ENCODE results near the gene MLYCD.

Gene MLYCD

GRCh38 chr16:83931556-83931955 lies 32.6 kb downstream of the MLYCD start:
- Histone ChIP-seq H3K36me3 (ENCODE audit: control insufficient read depth in 2 of 2, insufficient read depth in 2 of 2, low read length in 2 of 2) (no peaks in the 10 kb centered on the region), H3K4me1 (ENCODE audit: control insufficient read depth in 2 of 2, insufficient read depth in 2 of 2, low read length in 2 of 2) (no peaks in the 10 kb centered on the region), H3K4me3 (ENCODE audit: low read length in 2 of 2) (no peak overlapping the region), H3K27me3 (ENCODE audit: control insufficient read depth in 2 of 2, insufficient read depth in 2 of 2, low read length in 2 of 2) (no peaks in the 10 kb centered on the region), H3K9ac (ENCODE audit: low read depth in 1 of 2, low read length in 2 of 2) (no peak overlapping the region), H3K9me3 (ENCODE audit: control insufficient read depth in 2 of 2, low read length in 2 of 2) (no peaks in the 10 kb centered on the region), H3K27ac (ENCODE audit: low read depth in 2 of 2, low read length in 2 of 2) (no peak overlapping the region)

DNA sequence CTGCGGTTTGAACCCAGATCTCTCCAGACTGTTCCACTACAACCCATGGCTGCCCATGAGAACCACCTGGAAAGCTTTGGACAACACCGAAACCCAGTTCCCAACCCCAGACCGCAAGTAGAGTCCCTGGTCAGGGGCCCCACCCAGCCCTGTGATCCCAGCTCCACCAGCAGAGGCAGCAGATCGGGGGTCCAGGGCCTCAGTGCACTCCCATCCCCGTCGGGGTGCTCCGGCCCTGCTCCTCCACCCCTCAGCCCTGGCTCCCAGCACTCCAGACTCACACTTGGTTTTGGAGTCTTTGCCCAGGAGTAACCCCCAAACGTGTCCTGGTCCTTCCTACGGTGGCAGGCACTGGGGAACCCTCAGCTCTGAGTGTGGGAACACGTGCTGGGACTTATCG lies 33.4 kb downstream of the MLYCD start:
- Histone ChIP-seq H3K4me3 (ENCODE audit: low read length in 2 of 2) (no peak overlapping the region), H3K27ac (ENCODE audit: low read depth in 2 of 2, low read length in 2 of 2) (no peak overlapping the region), H3K27me3 (ENCODE audit: control insufficient read depth in 2 of 2, insufficient read depth in 2 of 2, low read length in 2 of 2) (no peaks in the 10 kb centered on the region), H3K9me3 (ENCODE audit: control insufficient read depth in 2 of 2, low read length in 2 of 2) (no peaks in the 10 kb centered on the region), H3K36me3 (ENCODE audit: control insufficient read depth in 2 of 2, insufficient read depth in 2 of 2, low read length in 2 of 2) (no peaks in the 10 kb centered on the region), H3K9ac (ENCODE audit: low read depth in 1 of 2, low read length in 2 of 2) (no peak overlapping the region), H3K4me1 (ENCODE audit: control insufficient read depth in 2 of 2, insufficient read depth in 2 of 2, low read length in 2 of 2) (no peaks in the 10 kb centered on the region)

DNA sequence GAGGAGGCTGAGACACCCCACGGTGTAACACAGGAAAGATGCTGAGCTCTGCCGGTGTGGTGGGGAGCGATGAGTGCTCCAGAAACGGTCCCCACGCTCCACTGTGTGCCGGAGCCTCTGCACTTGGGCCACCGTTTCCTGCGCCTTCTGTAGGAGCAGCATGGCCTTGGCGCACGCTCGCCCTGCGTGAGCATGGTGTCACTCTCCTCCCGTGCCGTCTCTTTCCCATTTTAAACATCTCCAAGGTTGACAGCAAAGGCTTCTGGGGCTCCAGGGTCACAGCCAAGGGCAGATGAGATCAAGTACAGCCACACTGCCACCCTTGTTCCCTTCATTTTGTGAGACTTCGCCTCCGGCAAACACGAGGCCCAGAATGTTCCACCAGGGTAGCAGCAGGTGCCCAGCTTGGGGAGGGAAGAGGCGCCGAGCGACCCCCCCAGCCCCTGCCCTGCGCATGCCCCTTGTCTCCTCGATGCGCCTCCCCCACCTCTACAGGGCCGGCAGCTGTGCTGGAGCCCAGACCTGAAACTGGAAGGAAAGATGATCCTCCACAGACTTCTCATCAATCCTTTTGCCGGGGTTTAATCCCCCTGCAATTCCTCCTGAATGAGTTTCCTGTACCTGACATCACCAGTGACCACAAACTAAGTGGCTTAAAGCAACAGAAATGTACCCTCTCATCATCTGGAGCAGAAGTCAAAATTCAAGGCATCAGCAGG lies 34.2 kb downstream of the MLYCD start:
- Histone ChIP-seq H3K27me3 (ENCODE audit: control insufficient read depth in 2 of 2, insufficient read depth in 2 of 2, low read length in 2 of 2) (no peaks in the 10 kb centered on the region), H3K4me3 (ENCODE audit: low read length in 2 of 2) (no peak overlapping the region), H3K36me3 (ENCODE audit: control insufficient read depth in 2 of 2, insufficient read depth in 2 of 2, low read length in 2 of 2) (no peaks in the 10 kb centered on the region), H3K4me1 (ENCODE audit: control insufficient read depth in 2 of 2, insufficient read depth in 2 of 2, low read length in 2 of 2) (no peaks in the 10 kb centered on the region), H3K9me3 (ENCODE audit: control insufficient read depth in 2 of 2, low read length in 2 of 2) (no peaks in the 10 kb centered on the region), H3K9ac (ENCODE audit: low read depth in 1 of 2, low read length in 2 of 2) (no peak overlapping the region), H3K27ac (ENCODE audit: low read depth in 2 of 2, low read length in 2 of 2) (no peak overlapping the region)

- H3K9me3 ChIP-seq (ENCODE audit: control insufficient read depth in 2 of 2, low read length in 2 of 2) = no peaks in the 10 kb centered on the region
Observed at GRCh38 chr16:83933885-83934683, 35.2 kb downstream of the MLYCD start.

GRCh38 chr16:83934684-83934977 lies 35.7 kb downstream of the MLYCD start:
- H3K36me3 ChIP-seq (ENCODE audit: control insufficient read depth in 2 of 2, insufficient read depth in 2 of 2, low read length in 2 of 2) = no peaks in the 10 kb centered on the region
- H3K4me1 ChIP-seq (ENCODE audit: control insufficient read depth in 2 of 2, insufficient read depth in 2 of 2, low read length in 2 of 2) = no peaks in the 10 kb centered on the region
- H3K9ac ChIP-seq (ENCODE audit: low read depth in 1 of 2, low read length in 2 of 2) = no peak overlapping the region

More at GRCh38 chr16:83933885-83934683, 35.2 kb downstream of the MLYCD start:
- no peak overlapping the region for H3K4me3 ChIP-seq (ENCODE audit: low read length in 2 of 2)
- no peaks in the 10 kb centered on the region for H3K4me1 ChIP-seq (ENCODE audit: control insufficient read depth in 2 of 2, insufficient read depth in 2 of 2, low read length in 2 of 2)
- H3K27ac ChIP-seq (ENCODE audit: low read depth in 2 of 2, low read length in 2 of 2) = no peak overlapping the region
- no peaks in the 10 kb centered on the region for H3K27me3 ChIP-seq (ENCODE audit: control insufficient read depth in 2 of 2, insufficient read depth in 2 of 2, low read length in 2 of 2)
- no peak overlapping the region for H3K9ac ChIP-seq (ENCODE audit: low read depth in 1 of 2, low read length in 2 of 2)
- no peaks in the 10 kb centered on the region for H3K36me3 ChIP-seq (ENCODE audit: control insufficient read depth in 2 of 2, insufficient read depth in 2 of 2, low read length in 2 of 2)

GRCh38 chr16:83935005-83935857 lies 36.3 kb downstream of the MLYCD start:
- Histone ChIP-seq H3K4me1 (ENCODE audit: control insufficient read depth in 2 of 2, insufficient read depth in 2 of 2, low read length in 2 of 2) (no peaks in the 10 kb centered on the region), H3K4me3 (ENCODE audit: low read length in 2 of 2) (no peak overlapping the region), H3K27ac (ENCODE audit: low read depth in 2 of 2, low read length in 2 of 2) (no peak overlapping the region), H3K9ac (ENCODE audit: low read depth in 1 of 2, low read length in 2 of 2) (no peak overlapping the region), H3K9me3 (ENCODE audit: control insufficient read depth in 2 of 2, low read length in 2 of 2) (no peaks in the 10 kb centered on the region), H3K27me3 (ENCODE audit: control insufficient read depth in 2 of 2, insufficient read depth in 2 of 2, low read length in 2 of 2) (no peaks in the 10 kb centered on the region), H3K36me3 (ENCODE audit: control insufficient read depth in 2 of 2, insufficient read depth in 2 of 2, low read length in 2 of 2) (no peaks in the 10 kb centered on the region)

More at GRCh38 chr16:83934684-83934977, 35.7 kb downstream of the MLYCD start:
- H3K9me3 ChIP-seq (ENCODE audit: control insufficient read depth in 2 of 2, low read length in 2 of 2) = no peaks in the 10 kb centered on the region
- H3K27me3 ChIP-seq (ENCODE audit: control insufficient read depth in 2 of 2, insufficient read depth in 2 of 2, low read length in 2 of 2) = no peaks in the 10 kb centered on the region
- H3K4me3 ChIP-seq (ENCODE audit: low read length in 2 of 2) = no peak overlapping the region
- H3K27ac ChIP-seq (ENCODE audit: low read depth in 2 of 2, low read length in 2 of 2) = no peak overlapping the region

DNA sequence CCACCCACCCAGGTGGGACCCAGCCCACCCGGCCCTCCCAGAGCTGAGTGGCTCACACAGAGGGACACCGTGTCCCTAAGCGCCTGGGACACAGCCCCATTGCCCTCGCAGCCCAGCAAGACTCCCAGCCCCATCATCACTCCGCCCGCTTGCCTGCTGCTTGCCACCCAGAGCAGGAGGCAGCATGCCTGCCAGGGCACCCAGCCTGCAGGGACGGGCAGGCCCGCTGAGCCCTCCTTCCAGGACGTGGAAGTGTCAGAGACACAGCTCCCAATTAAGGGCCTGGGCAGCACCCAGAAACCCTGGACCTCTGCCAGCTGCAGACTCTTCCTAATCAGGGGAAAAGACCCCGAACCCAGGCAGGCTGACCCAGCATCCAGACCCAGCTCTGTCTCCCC lies 36.9 kb downstream of the MLYCD start:
- Histone ChIP-seq H3K4me3 (ENCODE audit: low read length in 2 of 2) (no peak overlapping the region), H3K4me1 (ENCODE audit: control insufficient read depth in 2 of 2, insufficient read depth in 2 of 2, low read length in 2 of 2) (no peaks in the 10 kb centered on the region), H3K36me3 (ENCODE audit: control insufficient read depth in 2 of 2, insufficient read depth in 2 of 2, low read length in 2 of 2) (no peaks in the 10 kb centered on the region)

GRCh38 chr16:83936581-83937165 lies 37.8 kb downstream of the MLYCD start:
- no peaks in the 10 kb centered on the region for H3K36me3 ChIP-seq (ENCODE audit: control insufficient read depth in 2 of 2, insufficient read depth in 2 of 2, low read length in 2 of 2)
- no peak overlapping the region for H3K9ac ChIP-seq (ENCODE audit: low read depth in 1 of 2, low read length in 2 of 2)

More for the DNA sequence above, 36.9 kb downstream of the MLYCD start:
- Histone ChIP-seq H3K9ac (ENCODE audit: low read depth in 1 of 2, low read length in 2 of 2) (no peak overlapping the region), H3K27me3 (ENCODE audit: control insufficient read depth in 2 of 2, insufficient read depth in 2 of 2, low read length in 2 of 2) (no peaks in the 10 kb centered on the region), H3K9me3 (ENCODE audit: control insufficient read depth in 2 of 2, low read length in 2 of 2) (no peaks in the 10 kb centered on the region), H3K27ac (ENCODE audit: low read depth in 2 of 2, low read length in 2 of 2) (no peak overlapping the region)

GRCh38 chr16:83937267-83937666 lies 38.4 kb downstream of the MLYCD start:
- no peaks in the 10 kb centered on the region for H3K4me1 ChIP-seq (ENCODE audit: control insufficient read depth in 2 of 2, insufficient read depth in 2 of 2, low read length in 2 of 2)
- no peaks in the 10 kb centered on the region for H3K36me3 ChIP-seq (ENCODE audit: control insufficient read depth in 2 of 2, insufficient read depth in 2 of 2, low read length in 2 of 2)
- H3K27ac ChIP-seq (ENCODE audit: low read depth in 2 of 2, low read length in 2 of 2) = no peak overlapping the region
- no peak overlapping the region for H3K4me3 ChIP-seq (ENCODE audit: low read length in 2 of 2)
- H3K9me3 ChIP-seq (ENCODE audit: control insufficient read depth in 2 of 2, low read length in 2 of 2) = no peaks in the 10 kb centered on the region
- no peak overlapping the region for H3K9ac ChIP-seq (ENCODE audit: low read depth in 1 of 2, low read length in 2 of 2)
- no peaks in the 10 kb centered on the region for H3K27me3 ChIP-seq (ENCODE audit: control insufficient read depth in 2 of 2, insufficient read depth in 2 of 2, low read length in 2 of 2)

More at GRCh38 chr16:83936581-83937165, 37.8 kb downstream of the MLYCD start:
- Histone ChIP-seq H3K4me3 (ENCODE audit: low read length in 2 of 2) (no peak overlapping the region), H3K9me3 (ENCODE audit: control insufficient read depth in 2 of 2, low read length in 2 of 2) (no peaks in the 10 kb centered on the region), H3K4me1 (ENCODE audit: control insufficient read depth in 2 of 2, insufficient read depth in 2 of 2, low read length in 2 of 2) (no peaks in the 10 kb centered on the region), H3K27ac (ENCODE audit: low read depth in 2 of 2, low read length in 2 of 2) (no peak overlapping the region), H3K27me3 (ENCODE audit: control insufficient read depth in 2 of 2, insufficient read depth in 2 of 2, low read length in 2 of 2) (no peaks in the 10 kb centered on the region)

Data from mucosa of rectum (tissue), 2 donors.